ENCODE results near the gene AGR2. TPM values are rescaled to one million over a fixed set of nuclear protein-coding genes. Genes with fewer than 3 reads are reported as not detected.

Gene AGR2
- total RNA-seq, 1 donor from 2014 or later = 116 TPM

DNA sequence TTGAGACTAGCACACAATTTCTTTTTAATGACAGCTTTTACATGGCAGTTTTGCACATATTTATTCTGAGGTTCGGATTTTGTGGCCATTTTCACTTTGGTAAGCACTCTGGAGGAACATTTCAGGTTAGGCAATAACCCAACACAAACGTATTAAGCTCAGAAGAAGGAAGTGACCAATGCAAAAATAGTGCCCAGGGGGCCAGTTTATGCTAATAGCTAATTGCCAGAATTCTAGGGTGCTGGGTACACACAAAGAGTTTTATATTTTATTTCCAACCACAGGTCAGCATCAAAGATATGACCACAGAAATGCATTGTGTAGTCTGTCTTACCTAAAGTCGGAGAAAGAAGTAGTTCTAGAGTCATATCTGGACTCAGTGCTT lies 8.4 kb upstream of the AGR2 start:
- TF ChIP-seq, protein P1, sequence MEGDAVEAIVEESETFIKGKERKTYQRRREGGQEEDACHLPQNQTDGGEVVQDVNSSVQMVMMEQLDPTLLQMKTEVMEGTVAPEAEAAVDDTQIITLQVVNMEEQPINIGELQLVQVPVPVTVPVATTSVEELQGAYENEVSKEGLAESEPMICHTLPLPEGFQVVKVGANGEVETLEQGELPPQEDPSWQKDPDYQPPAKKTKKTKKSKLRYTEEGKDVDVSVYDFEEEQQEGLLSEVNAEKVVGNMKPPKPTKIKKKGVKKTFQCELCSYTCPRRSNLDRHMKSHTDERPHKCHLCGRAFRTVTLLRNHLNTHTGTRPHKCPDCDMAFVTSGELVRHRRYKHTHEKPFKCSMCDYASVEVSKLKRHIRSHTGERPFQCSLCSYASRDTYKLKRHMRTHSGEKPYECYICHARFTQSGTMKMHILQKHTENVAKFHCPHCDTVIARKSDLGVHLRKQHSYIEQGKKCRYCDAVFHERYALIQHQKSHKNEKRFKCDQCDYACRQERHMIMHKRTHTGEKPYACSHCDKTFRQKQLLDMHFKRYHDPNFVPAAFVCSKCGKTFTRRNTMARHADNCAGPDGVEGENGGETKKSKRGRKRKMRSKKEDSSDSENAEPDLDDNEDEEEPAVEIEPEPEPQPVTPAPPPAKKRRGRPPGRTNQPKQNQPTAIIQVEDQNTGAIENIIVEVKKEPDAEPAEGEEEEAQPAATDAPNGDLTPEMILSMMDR (conservative IDR thresholded peaks at IDR 0.05) = no peak

DNA sequence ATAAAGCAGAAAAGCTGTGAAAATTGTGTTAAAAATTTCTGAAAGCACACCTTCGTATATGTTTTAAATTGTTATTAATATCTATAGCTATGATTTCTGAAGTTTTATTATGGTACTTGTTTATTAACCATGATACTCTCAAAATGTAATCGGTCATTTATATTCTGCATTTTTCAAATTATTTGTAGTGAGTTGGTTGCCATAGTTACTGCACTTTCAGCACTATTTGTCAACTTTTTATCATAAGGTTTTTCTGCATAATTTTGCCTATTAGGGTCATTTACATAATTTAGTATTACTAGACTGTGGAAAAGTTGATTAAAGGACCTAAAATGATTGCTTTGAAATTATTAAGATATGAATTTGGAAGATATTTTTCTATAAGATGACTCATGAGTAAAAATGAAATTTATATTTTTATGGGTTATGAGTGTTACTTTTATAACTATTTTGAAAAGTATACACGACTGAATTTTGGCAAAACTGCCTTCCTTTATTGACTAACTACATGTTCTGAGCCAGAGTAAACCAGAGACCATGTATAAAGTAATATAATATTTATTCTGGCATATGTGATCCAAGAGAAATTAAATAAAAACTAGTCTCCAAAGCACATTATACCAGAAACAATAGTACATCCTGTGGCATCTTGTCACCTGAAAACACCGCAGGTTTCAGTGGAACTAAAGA lies 7.9 kb upstream of the AGR2 start:
- Mint-ChIP-seq H3K4me1 (ENCODE audit: unreplicated experiment) (peaks cover 8% of the 10 kb centered on the region), H3K4me3 (no peak overlapping the region), H3K27ac (no peak overlapping the region), H3K9me3 (no peaks in the 10 kb centered on the region), H3K36me3 (no peaks in the 10 kb centered on the region), H3K27me3 (no peaks in the 10 kb centered on the region)
- DNase-seq (ENCODE audit: extremely low spot score, unreplicated experiment) = no peak
- TF ChIP-seq, protein P1 (conservative IDR thresholded peaks at IDR 0.05) = no peak

More for the DNA sequence above, 8.4 kb upstream of the AGR2 start:
- DNase-seq (ENCODE audit: extremely low spot score, unreplicated experiment) = no peak
- Mint-ChIP-seq H3K4me1 (ENCODE audit: unreplicated experiment) (peaks cover 13% of the 10 kb centered on the region), H3K9me3 (peaks cover 4% of the 10 kb centered on the region), H3K36me3 (no peaks in the 10 kb centered on the region), H3K27me3 (no peaks in the 10 kb centered on the region), H3K27ac (no peak overlapping the region), H3K4me3 (no peak overlapping the region)

DNA sequence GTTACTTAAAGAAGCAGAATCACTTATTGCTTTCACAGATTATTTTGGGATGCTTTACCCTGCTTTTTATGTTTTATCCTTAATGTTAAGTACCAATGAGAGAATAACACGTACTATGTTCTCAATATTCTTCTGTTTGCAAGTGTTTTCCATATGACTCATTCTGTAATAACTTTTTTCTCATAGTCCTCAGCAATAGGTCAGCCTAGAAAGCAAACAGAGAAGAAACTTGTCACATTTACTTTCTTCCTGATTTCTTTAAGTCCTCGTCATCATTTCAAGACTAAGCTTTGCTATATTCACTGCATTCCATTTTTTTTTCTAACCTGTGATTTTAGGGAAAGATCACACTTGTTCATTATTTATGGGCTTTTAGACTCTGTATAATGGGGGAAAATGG lies 6.8 kb upstream of the AGR2 start:
- Mint-ChIP-seq H3K4me3 (peak overlapping the region; percentile 27), H3K4me1 (ENCODE audit: unreplicated experiment) (peaks cover 5% of the 10 kb centered on the region), H3K9me3 (no peaks in the 10 kb centered on the region), H3K36me3 (no peaks in the 10 kb centered on the region), H3K27ac (peak overlapping the region; percentile 74), H3K27me3 (no peaks in the 10 kb centered on the region)
- DNase-seq (ENCODE audit: extremely low spot score, unreplicated experiment) = no peak
- TF ChIP-seq, protein P1 (conservative IDR thresholded peaks at IDR 0.05) = no peak

DNA sequence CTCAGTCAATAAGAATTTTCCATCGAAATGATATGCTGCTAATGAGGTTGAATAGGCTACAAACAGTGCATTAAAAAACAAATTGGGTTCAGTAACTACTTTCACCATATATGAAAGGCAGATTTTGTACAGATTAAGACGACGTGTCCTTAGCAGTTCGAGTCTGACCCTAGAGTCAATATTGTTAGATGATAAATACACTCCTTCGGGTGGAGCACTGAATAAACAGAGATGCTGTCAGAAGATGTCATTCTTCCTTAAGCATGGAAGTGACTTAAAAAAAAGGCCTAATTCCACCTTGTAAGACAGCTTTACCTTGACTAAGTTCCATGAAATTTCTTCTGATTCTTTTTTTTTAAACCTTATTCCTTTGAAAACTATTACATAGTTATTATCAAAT lies 5.8 kb upstream of the AGR2 start:
- peak overlapping the region; percentile 62 for H3K27ac Mint-ChIP-seq
- H3K4me1 Mint-ChIP-seq (ENCODE audit: unreplicated experiment) = peaks cover 7% of the 10 kb centered on the region
- H3K36me3 Mint-ChIP-seq = no peaks in the 10 kb centered on the region
- no peaks in the 10 kb centered on the region for H3K27me3 Mint-ChIP-seq
- H3K4me3 Mint-ChIP-seq = no peak overlapping the region
- TF ChIP-seq, protein P1 (conservative IDR thresholded peaks at IDR 0.05) = no peak
- H3K9me3 Mint-ChIP-seq = no peaks in the 10 kb centered on the region
- no peak for DNase-seq (ENCODE audit: extremely low spot score, unreplicated experiment)

DNA sequence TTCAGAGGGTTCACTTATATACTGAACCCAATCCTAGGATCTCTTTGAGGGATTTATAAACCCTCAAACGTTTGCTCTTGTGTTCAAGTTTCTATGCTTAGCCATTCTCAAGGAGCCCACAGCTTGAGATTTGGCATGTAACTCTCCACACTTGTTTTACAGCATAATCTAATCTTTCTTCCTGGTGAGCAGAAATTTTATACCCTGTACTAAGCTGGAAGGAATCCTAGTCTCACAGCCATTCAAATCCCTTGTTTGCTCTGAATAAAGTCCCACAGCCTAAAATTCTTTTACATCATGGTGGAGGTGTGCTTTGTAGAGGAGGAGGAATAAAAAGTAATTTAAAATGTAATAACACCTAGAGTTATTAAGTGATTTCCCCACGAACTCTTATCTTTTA lies 5.3 kb upstream of the AGR2 start:
- Mint-ChIP-seq H3K27ac (peak overlapping the region; percentile 62), H3K27me3 (no peaks in the 10 kb centered on the region), H3K4me1 (ENCODE audit: unreplicated experiment) (peaks cover 10% of the 10 kb centered on the region)

More for the DNA sequence above, 5.3 kb upstream of the AGR2 start:
- no peak for DNase-seq (ENCODE audit: extremely low spot score, unreplicated experiment)
- H3K36me3 Mint-ChIP-seq = no peaks in the 10 kb centered on the region
- no peaks in the 10 kb centered on the region for H3K9me3 Mint-ChIP-seq
- no peak overlapping the region for H3K4me3 Mint-ChIP-seq
- TF ChIP-seq, protein P1 (conservative IDR thresholded peaks at IDR 0.05) = no peak
